ENCODE data around the gene ABCA3.

DNA sequence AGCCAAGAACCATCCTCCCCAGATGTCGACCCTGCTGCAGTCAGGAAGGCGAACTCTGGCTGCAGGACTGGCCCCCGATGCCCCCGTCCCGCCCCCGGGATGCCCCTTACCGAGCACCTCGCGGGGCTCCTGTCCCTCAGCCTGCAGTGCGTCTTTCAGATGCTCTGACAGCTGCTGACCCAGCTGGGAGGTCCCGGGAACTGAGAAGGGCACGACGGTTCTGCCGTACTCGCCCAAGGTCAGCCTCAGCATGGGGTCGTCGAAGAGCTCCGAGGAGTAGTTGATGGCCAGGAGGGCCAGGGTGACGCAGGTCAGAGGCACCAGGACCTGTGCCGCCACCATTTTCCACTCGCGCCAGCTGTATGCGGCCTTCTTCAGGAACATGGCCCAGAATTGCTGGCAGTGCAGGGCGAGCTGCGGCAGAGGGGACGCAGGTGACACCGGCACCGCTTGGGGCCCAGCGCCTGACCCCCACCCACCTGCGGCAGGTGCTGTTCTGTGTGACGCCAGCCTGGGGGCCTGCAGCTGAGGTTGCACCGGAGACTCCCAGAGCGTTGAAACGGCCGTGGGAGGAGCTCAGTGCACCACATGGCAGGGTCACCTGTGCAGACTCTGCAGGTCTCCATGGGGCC, 52.5 kb downstream of the ABCA3 start:
- TF ChIP-seq POLR2A (IDR thresholded peaks at IDR 0.05), result no peak
- TF ChIP-seq POLR2AphosphoS5 (IDR thresholded peaks at IDR 0.05), result no peak
- TF ChIP-seq CTCF (IDR thresholded peaks at IDR 0.05), result no peak

Measured in prostate gland (tissue), 2 donors.